Smooth muscle cell (in vitro differentiated cells): ENCODE measurements around the gene ATP5MK. TPM values are rescaled to one million over a fixed set of nuclear protein-coding genes. Genes with fewer than 3 reads are reported as not detected.

Experiments used
- DNase-seq: peaks from one replicate; lab custom pipeline; 2025; ENCODE audit not compliant: unreplicated experiment; lab: John Stamatoyannopoulos, UW
- H2AFZ ChIP-seq: fragments of 200-600 bp; sonication (generic); 2 replicates; pipeline ENCODE4 v1.6.0; 2016; ENCODE audit warnings: antibody characterized with exemption, low read depth, mild to moderate bottlenecking
- H3F3A ChIP-seq: fragments of 200-600 bp; sonication (generic); 2 replicates; pipeline ENCODE4 v1.6.0; 2017; ENCODE audit warnings: antibody characterized with exemption, low read depth
- H3K27ac ChIP-seq: fragments of 200-600 bp; sonication (generic); 2 replicates; pipeline ENCODE4 v1.5.1; 2016; ENCODE audit warnings: low read depth, mild to moderate bottlenecking
- H3K27me3 ChIP-seq: fragments of 200-600 bp; sonication (generic); 2 replicates; pipeline ENCODE4 v1.6.1; 2016; ENCODE audit warnings: low read depth, mild to moderate bottlenecking
- H3K36me3 ChIP-seq: fragments of 200-600 bp; sonication (generic); 2 replicates; pipeline ENCODE4 v1.5.1; 2016; ENCODE audit warnings: low read depth
- H3K4me1 ChIP-seq: fragments of 200-600 bp; sonication (generic); 2 replicates; pipeline ENCODE4 v1.5.1; 2016; ENCODE audit warnings: low read depth
- H3K4me2 ChIP-seq: fragments of 200-600 bp; sonication (generic); 2 replicates; pipeline ENCODE4 v1.6.0; 2016; ENCODE audit warnings: mild to moderate bottlenecking
- H3K4me3 ChIP-seq: fragments of 200-600 bp; sonication (generic); 2 replicates; pipeline ENCODE4 v1.5.1; 2016; ENCODE audit warnings: mild to moderate bottlenecking
- H3K79me2 ChIP-seq: fragments of 200-600 bp; sonication (generic); 2 replicates; pipeline ENCODE4 v1.6.0; 2016; ENCODE audit warnings: low read depth, mild to moderate bottlenecking
- H3K9ac ChIP-seq: fragments of 200-600 bp; sonication (generic); 2 replicates; pipeline ENCODE4 v1.6.0; 2016; ENCODE audit warnings: low read depth
- H3K9me3 ChIP-seq: fragments of 200-600 bp; sonication (generic); replicated peaks from 2 replicates; pipeline ENCODE4 v1.5.1; 2016; ENCODE audit warnings: low read depth
- H4K20me1 ChIP-seq: fragments of 200-600 bp; sonication (generic); 2 replicates; pipeline ENCODE4 v1.6.0; 2016; ENCODE audit warnings: low read depth
- WGBS: methylation state at CpG from one replicate; pipeline ENCODE4 v1.1.7; 2016; ENCODE audit warnings: low lambda C conversion rate; 5-methylcytosine and 5-hydroxymethylcytosine counted together
- microRNA counts: library from miRNA; unstranded; fragments of <30 nt; microRNA quantifications from one replicate; lab custom pipeline; 2016
- microRNA-seq: library from miRNA; unstranded; fragments of <30 nt; microRNA quantifications from one replicate; pipeline ENCODE4, GENCODE V29; 2016; ENCODE audit warnings: borderline number of aligned reads
- polyA plus RNA-seq: library from polyadenylated mRNA; unstranded; fragments of >200 nt; fragmentation: Nextera tagmentation; extraction: Ambion mirVana; gene quantifications from 2 replicates; pipeline ENCODE4 v1.2.1, GENCODE V29; 2016
- total RNA-seq: library from RNA; depleted of rRNA; stranded (reverse); fragments of >200 nt; gene quantifications from 2 replicates; pipeline ENCODE4 v1.2.3, GENCODE V29; 2014
- TF ChIP-seq, protein P1 (sequence below): fragments of 200-600 bp; sonication (generic); IDR thresholded peaks from 2 replicates; pipeline ENCODE4 v1.5.1; 2017; ENCODE audit warnings: borderline replicate concordance, mild to moderate bottlenecking, antibody characterized with exemption; ENCODE audit not compliant: insufficient read depth, poor library complexity, severe bottlenecking

ATP5MK gene
- total and polyA plus RNA-seq, 2 experiments from 2014 or later, result 527 to 1,249 TPM

- H3F3A ChIP-seq, result no peaks in the 10 kb centered on the region
- no peak for DNase-seq
- H4K20me1 ChIP-seq, result no peaks in the 10 kb centered on the region
- peaks cover 9% of the 10 kb centered on the region for H3K4me1 ChIP-seq
- peaks cover 13% of the 10 kb centered on the region for H3K79me2 ChIP-seq
- H3K27me3 ChIP-seq, result no peaks in the 10 kb centered on the region
- TF ChIP-seq, protein P1, sequence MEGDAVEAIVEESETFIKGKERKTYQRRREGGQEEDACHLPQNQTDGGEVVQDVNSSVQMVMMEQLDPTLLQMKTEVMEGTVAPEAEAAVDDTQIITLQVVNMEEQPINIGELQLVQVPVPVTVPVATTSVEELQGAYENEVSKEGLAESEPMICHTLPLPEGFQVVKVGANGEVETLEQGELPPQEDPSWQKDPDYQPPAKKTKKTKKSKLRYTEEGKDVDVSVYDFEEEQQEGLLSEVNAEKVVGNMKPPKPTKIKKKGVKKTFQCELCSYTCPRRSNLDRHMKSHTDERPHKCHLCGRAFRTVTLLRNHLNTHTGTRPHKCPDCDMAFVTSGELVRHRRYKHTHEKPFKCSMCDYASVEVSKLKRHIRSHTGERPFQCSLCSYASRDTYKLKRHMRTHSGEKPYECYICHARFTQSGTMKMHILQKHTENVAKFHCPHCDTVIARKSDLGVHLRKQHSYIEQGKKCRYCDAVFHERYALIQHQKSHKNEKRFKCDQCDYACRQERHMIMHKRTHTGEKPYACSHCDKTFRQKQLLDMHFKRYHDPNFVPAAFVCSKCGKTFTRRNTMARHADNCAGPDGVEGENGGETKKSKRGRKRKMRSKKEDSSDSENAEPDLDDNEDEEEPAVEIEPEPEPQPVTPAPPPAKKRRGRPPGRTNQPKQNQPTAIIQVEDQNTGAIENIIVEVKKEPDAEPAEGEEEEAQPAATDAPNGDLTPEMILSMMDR, result no peak
- no peaks in the 10 kb centered on the region for H3K9me3 ChIP-seq
- H3K9ac ChIP-seq, result peak overlapping the region; percentile 58
- peak overlapping the region; percentile 85 for H3K4me3 ChIP-seq
- peaks cover 5% of the 10 kb centered on the region for H3K36me3 ChIP-seq
- peak overlapping the region; percentile 90 for H3K4me2 ChIP-seq
- WGBS, result 50% methylated on average over 16 of the region's 16 CpGs
- peak overlapping the region; percentile 98 for H2AFZ ChIP-seq
- H3K27ac ChIP-seq, result peak overlapping the region; percentile 64
Observed at GRCh38 chr10:103350175-103350516, 46.1 kb downstream of the ATP5MK start.

MicroRNAs within 50 kb of the gene (microRNA counts, 767-probe panel; counts per million panel counts)
- microRNA hsa-miR-1307-3p (lab: Ali Mortazavi, UCI), result 183 counts per million

Small RNA genes within 50 kb of the gene (microRNA-seq; reads per million reads assigned to microRNA genes)
- 5,839 reads per million, percentile 91 among the genes with 10 or more reads in this experiment for gene MIR1307

Other genes with a start within 250 kb of the ATP5MK start
- gene NT5C2, start 203.2 kb downstream of the ATP5MK start, total RNA-seq, result 32.2 and 33.5 TPM in 2 replicates
- gene NT5C2, start 203.2 kb downstream of the ATP5MK start, polyA plus RNA-seq, result 19.1 and 23.8 TPM in 2 replicates
- not detected in 2 replicates for gene RPEL1, start 150.6 kb downstream of the ATP5MK start, total RNA-seq
- not detected in 2 replicates for gene RPEL1, start 150.6 kb downstream of the ATP5MK start, polyA plus RNA-seq
- 2.2 and 5.0 TPM in 2 replicates for gene INA, start 119.3 kb downstream of the ATP5MK start, total RNA-seq
- gene INA, start 119.3 kb downstream of the ATP5MK start, polyA plus RNA-seq, result 1.4 and 1.7 TPM in 2 replicates
- gene PCGF6, start 45.3 kb downstream of the ATP5MK start, total RNA-seq, result 8.2 and 10.4 TPM in 2 replicates
- 8.1 and 9.1 TPM in 2 replicates for gene PCGF6, start 45.3 kb downstream of the ATP5MK start, polyA plus RNA-seq
- gene TAF5, start 28.5 kb downstream of the ATP5MK start, total RNA-seq, result 4.5 and 6.4 TPM in 2 replicates
- gene TAF5, start 28.5 kb downstream of the ATP5MK start, polyA plus RNA-seq, result 3.5 and 5.2 TPM in 2 replicates
- gene PDCD11, start 151 bp upstream of the ATP5MK start, total RNA-seq, result 15.6 and 16.9 TPM in 2 replicates
- gene PDCD11, start 151 bp upstream of the ATP5MK start, polyA plus RNA-seq, result 12.2 and 13.8 TPM in 2 replicates
- 3.1 and 4.0 TPM in 2 replicates for gene CALHM2, start 55.9 kb upstream of the ATP5MK start, total RNA-seq
- gene CALHM2, start 55.9 kb upstream of the ATP5MK start, polyA plus RNA-seq, result 6.2 and 8.6 TPM in 2 replicates
- not detected in 2 replicates for gene CALHM1, start 62.4 kb upstream of the ATP5MK start, total RNA-seq
- gene CALHM1, start 62.4 kb upstream of the ATP5MK start, polyA plus RNA-seq, result 0.05 TPM in 1 of 2 replicates, not detected in the other
- gene CALHM3, start 82.8 kb upstream of the ATP5MK start, total RNA-seq, result not detected in 2 replicates
- not detected in 2 replicates for gene CALHM3, start 82.8 kb upstream of the ATP5MK start, polyA plus RNA-seq
- gene NEURL1, start 97.2 kb upstream of the ATP5MK start, total RNA-seq, result 0.04 and 0.40 TPM in 2 replicates
- 0.91 and 1.1 TPM in 2 replicates for gene NEURL1, start 97.2 kb upstream of the ATP5MK start, polyA plus RNA-seq